ENCODE results near the gene PFDN2. TPM values are rescaled to one million over a fixed set of nuclear protein-coding genes. Genes with fewer than 3 reads are reported as not detected.

The PFDN2 gene
- total RNA-seq, 1 donor from 2014 or later: 57.0 TPM

DNA sequence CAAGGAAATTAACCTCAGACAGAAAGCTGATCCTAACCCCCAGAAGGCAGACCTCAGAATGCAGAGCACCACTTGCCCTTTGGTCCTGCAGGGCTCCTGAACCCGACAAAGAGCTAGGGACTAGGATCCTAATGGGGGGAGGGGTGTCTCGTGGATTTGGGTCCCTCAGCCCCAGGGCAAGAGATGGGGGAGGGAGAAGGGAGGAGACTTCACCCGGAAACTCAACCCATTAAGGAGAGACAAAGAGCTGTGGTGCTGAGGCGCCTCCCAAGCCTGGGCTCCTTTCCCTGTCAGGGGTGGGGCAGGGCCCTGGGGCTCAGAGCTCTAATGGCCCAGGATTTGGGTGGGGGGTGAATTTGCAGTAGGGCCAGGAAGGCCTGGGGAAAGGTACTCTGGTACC lies 31.4 kb downstream of the PFDN2 start:
- no peak for DNase-seq (ENCODE audit: low spot score)
- no peak for ATAC-seq
- intact Hi-C loops (cut with DNase I): no loop called here

DNA sequence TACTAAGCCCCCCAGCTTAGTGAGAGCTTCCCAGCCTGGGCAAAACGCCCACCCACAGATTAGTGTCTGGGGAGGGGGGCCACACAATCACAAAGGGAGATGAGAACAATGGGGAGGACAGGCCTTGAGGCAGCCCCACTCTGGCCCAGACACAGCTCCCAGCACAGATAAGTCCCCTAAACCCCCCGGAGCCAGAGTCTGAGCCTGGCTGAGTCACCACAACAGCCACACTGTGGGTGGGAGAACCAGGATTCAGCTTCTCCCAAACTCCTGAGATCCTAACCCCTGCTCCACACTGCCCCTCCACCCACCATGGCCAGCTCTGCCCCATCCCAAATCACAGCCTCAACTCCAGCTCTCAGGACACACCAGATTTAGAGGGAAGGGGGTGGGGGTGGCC lies 32.7 kb downstream of the PFDN2 start:
- no peak for DNase-seq (ENCODE audit: low spot score)
- ATAC-seq: no peak
- intact Hi-C loops (cut with DNase I): no loop called here

DNA sequence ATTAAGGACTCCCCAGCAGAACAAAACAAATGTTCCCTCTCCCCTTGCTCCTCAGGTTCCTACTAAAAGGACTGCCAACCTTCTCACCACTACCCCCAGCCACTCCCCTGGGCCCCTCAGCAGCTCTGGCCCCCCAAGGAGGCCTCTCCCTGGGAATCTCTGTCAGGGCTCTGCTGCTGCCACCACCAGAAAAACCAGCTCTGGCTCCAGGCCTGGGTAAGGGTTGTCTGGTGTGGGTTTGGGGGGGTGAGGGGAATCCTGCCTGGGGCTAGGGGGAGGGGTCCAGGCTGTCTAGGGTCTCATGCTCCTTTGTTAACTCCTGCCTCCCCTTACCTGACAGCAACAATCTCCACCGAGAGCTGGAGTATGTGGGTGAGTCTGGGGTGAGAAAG lies 33.2 kb downstream of the PFDN2 start:
- DNase-seq (ENCODE audit: low spot score) (no peak), ATAC-seq (no peak)
- intact Hi-C loops (cut with DNase I): no loop called here

DNA sequence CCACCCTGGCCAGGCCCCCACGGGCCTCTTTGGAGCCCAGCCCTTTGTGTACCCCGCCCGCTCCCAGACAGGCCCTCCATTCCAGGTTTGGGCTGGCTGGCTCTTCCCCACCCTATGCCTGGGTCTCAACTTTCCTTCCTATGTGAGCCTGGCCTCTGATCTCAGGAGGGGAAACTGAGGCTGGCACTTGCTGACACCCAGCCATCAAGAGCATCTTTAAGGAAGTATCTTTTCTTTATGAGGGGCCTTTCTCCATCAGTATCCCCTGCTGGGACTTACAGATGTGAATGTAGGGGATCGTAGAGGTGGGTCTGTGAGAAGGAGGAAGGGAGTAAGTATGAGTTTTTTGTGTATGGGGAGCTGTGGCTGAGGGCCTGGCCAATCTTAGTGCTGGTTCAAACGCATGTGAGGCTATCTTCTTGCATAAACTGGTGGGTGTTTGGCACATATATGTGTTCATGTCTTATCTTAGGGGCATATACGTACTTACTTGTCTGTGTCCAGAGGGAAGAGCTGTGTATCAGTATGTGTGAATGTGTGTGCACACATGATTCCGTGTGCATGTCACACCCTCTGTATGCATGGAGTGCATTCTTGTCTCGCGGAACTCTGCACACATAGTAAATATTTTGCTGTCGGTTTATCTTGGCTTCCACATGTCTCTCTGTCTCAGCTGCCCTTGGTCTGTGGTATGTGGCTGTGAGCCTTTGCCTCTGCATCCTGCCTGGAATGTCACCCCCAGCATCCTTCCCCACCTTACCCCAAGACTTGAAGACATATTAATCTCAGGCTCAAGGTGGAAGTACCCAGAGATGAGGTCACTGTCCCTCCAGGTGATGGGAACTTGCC lies 33.9 kb downstream of the PFDN2 start:
- ATAC-seq (no peak), DNase-seq (ENCODE audit: low spot score) (no peak)
- intact Hi-C loops (cut with DNase I): no loop called here

DNA sequence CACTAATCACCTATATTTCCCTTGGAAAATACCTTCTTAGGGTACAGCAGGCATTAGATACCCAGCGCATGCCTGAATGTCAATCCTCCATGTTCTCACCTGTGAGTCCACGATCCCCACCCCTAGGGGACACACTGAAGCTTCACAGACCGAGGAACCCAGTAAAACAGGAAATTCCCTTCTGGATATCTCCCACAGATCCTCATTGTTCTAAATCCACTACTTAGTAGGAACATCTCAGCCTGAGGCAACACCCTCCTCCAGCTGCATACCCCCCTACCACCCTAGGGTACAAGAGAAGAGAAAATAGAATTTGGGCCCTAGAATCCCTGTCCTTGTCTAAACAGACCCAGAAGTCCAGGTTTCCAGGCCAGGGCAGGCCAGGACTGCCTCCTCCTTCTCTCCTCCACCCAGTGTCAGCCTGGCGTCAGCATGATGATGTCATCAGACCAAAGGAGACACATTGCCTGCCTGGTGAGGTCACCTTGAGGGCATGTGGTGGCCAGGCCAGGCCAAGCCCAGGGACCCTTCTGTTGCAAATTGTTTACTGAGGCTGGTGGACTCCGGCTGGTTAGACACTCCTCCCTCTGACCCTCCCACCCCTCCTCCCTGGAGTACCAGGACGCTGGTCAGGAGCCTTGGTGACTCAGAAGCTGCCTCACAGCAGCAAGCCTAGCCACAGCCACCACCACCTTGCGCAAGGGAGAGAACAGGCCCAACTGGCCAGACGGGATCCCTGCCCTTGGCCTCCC lies 34.7 kb downstream of the PFDN2 start:
- DNase-seq (ENCODE audit: low spot score): no peak
- intact Hi-C loops (cut with DNase I): no loop called here

DNA sequence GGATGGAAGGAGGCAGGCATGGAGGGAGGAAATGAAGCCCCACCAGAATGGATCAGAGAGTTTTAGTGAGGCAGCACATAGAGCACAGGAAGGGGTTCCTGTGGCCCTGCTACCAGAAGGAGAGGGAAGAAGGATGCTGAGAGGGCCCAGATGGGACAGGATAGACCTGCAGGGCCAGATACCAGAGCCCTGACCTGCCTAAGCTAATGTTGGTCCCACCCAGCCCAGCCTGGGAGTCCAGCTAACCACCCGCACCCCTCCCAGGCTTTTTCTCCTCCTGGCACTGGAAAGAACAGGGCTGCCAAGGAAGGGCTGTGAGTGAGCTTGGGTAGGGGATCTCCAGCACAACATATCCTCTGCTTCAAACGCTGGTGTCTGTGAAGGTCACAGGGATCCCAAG lies 35.4 kb downstream of the PFDN2 start:
- intact Hi-C loops (cut with DNase I): no loop called here
- ATAC-seq (no peak), DNase-seq (ENCODE audit: low spot score) (no peak)

More for the DNA sequence above, 34.7 kb downstream of the PFDN2 start:
- ATAC-seq: peak; percentile 87

DNA sequence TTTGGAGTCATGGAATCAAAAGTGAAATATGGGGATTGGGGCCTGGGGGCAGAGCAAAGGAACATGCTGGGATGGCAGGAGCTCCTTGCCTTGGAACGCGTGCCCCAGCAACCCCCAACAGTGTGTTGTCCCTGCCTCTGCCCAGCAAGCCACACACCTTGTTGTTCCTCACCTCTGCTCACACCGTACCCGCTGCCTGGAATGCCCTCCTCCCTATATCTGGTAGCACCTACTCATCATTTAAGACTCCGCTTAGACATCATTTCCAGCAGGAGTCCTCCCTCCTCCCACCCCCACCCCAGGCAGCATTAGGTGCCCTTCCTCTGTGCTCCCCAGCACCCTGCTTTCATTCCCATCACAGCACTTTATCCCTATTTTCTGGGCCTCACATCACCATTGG lies 36.3 kb downstream of the PFDN2 start:
- DNase-seq (ENCODE audit: low spot score) (no peak), ATAC-seq (no peak)
- intact Hi-C loops (cut with DNase I): no loop called here

DNA sequence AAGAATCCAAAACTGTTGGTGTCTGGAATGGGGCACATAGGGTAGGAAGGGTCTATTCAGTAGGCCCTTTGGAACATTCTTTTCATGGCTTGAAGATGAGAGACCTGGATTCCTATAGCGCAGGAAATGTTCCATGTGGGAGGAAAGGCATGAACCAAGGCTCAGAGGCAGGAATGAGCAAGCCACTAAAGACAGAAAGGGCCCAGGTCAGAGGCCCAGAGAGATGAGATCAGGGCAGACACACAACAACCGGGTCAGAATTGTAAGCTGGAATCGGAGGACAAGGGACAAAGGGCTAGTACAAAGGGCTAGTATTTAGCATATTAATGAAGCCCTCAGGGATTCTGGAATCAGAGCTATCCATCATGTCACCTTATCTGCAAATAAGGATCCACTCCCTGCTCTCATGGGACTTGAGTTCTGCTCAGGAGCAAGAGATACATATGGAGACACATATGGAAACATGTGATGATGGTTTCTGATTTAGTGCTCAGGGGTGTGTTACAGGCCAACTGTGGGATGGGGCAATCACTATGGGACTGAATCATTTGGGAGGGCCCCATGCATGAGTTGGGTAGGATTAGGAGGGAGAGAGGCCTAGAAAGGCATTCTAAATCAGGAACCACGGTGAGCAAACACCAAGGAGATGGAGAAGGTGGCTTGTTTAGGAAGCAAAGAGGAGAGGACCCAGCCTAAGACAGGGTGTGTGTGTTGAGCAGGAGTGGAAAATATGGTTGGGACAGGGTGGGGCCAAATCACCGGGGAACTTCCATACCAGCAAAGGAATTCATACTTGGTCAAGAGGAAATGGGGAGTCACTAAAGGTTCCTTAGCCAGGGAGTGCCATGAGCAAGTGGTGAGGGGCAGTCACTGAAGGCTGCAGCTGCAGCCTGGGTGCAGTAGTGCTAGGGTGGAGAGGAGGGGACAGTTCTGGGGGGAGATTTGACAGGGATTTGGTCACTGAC lies 37.1 kb downstream of the PFDN2 start:
- ATAC-seq (no peak), DNase-seq (ENCODE audit: low spot score) (no peak)
- intact Hi-C loops (cut with DNase I): no loop called here

DNA sequence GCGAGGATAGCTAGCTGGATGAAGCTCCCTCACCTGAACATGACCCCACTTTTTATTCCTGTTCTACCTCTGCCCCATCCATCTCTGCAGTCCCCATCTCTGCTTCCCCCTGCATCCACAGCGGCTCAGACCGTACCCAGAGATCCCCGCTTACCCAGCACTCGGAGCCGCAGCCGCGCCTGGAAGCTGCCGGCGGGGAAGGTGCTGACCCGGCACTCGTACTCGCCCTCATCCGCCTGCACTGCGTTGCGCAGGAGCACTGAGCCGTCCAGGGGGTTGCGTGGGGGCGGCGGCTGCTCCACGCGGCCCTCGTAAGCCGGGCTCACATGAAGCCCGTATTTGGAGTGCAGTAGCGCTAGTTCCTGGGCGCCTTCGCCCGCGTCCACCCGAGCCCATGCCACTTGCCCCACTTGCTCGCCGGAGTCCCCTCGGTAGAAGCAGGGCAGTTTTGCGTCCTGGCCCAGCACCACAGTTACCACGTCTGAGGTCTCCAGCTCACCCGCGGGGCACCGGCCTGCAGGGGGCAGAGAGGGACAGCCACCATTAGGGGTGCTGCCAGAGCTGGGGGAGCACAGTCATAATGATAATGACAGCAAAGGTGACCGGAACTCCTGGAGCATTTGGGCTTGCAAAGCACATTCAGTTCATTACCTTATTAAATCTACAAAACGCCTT lies 38.3 kb downstream of the PFDN2 start:
- ATAC-seq (no peak), DNase-seq (ENCODE audit: low spot score) (no peak)
- intact Hi-C loops (cut with DNase I): no loop called here

DNA sequence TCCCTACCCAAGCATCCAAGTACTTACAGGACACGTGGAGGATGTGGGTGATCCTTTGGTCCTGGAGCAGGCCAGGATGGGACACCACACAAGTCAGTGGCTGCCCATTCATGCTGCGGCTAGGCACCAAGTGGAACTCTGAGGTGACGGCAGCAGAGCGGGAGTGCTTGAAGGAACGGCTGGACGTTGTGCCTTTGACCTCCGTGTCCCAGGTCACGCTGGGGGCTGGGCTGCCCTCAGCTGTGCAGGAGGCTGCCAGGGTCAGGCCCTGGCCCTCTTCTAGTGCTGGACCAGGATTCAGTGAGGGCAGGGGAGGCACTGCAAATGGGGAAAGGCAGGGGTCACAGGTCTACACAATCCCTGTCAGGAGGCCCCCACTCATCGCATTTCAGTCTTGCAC lies 40.4 kb downstream of the PFDN2 start:
- intact Hi-C loops (cut with DNase I): no loop called here
- no peak for DNase-seq (ENCODE audit: low spot score)
- no peak for ATAC-seq

DNA sequence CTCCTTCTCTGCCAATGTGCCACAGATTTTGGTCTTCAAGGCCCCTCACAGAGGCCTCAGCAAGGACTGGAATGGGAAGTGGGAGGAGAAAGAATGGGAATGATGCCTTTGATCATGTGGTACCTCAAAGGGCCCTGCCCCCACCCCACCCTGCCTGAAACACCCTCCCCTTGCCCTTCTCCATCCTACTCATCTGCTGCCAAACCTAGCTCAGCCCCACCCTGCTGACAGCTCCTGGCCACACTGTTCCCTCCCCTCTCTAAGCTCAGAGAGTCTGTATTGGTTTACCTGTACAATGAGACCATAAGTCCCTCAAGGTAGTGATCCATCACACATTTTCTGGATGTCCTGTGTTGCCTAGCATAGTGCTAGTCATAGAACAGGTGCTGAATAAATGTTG lies 41.4 kb downstream of the PFDN2 start:
- DNase-seq (ENCODE audit: low spot score) (no peak), ATAC-seq (no peak)
- intact Hi-C loops (cut with DNase I): no loop called here

DNA sequence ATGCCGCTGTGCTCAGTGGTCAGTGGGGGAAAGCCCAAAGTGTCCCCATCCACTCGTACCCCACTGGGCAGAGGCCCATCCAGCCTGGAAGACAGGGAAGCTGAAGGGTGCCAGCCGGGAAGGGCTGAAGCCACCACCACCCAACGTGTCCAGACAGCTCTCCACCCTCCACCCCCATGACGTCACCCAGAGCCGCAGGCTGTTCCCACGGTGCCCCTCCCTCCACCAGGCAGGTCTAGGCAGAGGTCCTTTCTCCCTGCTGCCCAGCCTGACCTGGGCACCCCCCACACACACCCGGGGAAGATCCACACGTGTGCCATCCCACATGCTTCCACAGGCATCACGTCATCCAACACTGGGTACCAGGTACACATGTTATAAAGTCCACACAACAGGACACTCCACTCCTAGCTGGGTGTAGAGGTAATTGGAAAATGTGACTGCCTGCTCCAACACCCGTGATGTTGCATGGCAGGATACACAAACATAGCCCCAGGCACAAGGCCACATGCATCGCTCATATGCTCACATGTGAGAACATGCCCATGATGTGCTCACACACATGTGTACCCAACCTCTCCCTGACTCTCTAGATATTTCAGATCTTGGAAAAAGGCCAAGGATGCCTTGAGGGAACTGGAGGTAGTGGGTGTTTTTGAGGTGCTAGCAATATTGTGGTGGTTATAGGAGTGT lies 43.0 kb downstream of the PFDN2 start:
- DNase-seq (ENCODE audit: low spot score) (no peak), ATAC-seq (no peak)
- intact Hi-C loops (cut with DNase I): no loop called here

DNA sequence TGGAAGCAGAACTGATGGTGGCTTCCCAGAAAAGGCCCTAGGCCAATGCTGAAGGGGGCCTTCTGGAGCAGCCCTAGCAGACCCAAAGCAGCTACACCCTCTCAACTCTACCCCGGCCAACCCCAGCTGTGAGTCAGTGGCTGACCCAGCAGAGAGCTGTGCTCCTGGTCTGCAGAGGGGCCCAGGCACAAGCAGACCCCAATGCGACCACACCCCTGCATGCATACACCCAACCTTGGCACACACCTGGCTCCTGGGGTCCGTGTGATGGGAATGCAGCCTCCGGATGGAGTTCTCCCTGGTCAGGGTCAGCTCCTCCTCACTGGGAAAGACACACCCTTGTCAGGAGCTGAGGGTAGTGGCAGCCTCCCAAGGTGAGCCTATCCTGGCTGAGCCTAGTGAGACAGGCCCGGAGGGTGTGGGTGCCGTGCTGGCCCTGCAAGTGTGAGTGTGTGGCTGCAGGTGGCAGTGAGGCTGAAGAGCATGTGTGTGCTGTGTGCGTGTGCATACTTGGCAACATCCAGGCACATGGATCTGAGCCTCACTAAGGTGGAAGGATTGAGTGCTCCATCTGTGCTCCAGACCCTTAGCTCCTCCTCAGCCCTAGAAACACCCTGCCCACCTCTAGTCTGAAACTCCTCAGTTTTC lies 44.2 kb downstream of the PFDN2 start:
- intact Hi-C loops (cut with DNase I): no loop called here
- ATAC-seq (no peak), DNase-seq (ENCODE audit: low spot score) (no peak)

DNA sequence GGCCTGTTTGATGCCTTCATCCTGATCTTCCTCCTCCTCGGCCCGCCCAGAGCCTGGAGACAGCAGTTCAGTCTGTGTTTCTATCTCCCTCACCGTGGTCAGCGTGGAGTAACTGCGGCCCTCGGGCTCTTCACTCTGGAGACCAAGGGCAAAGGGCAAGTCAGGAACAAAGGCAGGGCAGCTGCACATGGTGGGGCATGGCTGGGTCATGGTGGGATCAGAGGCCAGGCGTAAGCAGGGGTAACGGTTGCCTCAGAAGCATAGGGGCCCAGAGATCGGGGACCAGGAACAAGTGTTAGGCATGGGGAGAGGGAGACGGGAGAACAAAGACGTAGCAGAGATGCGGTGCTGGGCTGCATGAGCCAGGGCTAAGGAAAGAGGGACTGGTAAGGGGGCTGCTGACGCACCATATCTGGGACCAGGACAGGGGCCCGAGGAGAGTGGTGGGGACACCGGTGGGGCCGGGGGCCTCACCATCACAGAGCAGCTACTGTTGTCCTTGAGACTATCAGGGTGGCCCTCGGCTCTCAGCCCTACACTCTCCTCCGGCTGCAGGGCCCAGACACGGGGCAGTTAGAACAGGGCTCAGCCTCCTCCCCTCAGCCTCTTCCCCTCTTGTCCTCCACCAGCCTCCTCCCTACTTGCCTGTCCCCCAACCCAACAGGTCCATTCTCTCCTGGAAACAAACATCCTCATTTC lies 44.9 kb downstream of the PFDN2 start:
- intact Hi-C loops (cut with DNase I): no loop called here
- ATAC-seq: no peak
- no peak for DNase-seq (ENCODE audit: low spot score)

DNA sequence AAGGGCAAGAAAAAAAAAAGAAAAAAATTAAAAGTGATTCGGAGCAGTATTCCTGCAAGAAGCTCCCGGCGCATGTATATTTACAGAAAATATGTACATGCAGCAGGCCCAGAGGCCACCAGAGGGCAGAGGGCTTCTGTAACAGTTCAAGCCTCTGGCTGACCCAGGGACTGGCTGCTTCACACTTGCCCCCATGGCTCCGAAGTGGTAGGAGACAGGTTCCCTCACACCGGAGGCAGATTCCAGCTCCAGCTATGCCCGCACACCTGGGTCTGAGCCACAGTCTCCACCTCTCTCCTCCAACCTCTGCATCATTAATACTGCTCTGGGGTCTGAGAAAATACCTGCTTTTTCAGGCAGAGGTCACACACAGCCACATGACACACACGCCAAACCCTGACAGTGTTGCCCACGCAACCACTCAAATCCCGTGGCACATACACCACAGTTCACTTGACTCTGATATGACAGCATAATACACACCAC lies 45.9 kb downstream of the PFDN2 start:
- ATAC-seq (no peak), DNase-seq (ENCODE audit: low spot score) (no peak)
- intact Hi-C loops (cut with DNase I): no loop called here

DNA sequence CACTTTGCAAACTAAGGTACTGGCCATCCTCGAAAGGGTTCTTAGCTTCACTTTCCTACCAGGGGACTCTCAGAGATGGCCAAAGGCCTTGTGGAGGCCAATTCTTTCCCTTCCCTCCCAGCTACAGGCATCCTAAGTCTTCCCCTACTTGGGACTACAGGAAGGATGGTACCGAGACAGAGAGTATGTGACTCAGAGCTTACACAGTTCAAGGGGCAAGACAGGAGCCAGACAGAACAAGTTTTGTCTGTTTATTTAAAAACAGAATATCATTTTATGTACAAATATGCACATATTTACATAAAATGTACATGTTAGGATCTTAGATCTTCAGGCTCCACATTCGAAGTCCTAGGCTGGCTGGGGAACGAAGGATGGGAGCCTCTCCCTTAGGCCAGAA lies 47.1 kb downstream of the PFDN2 start:
- intact Hi-C loops (cut with DNase I): no loop called here
- DNase-seq (ENCODE audit: low spot score): no peak
- ATAC-seq: no peak

DNA sequence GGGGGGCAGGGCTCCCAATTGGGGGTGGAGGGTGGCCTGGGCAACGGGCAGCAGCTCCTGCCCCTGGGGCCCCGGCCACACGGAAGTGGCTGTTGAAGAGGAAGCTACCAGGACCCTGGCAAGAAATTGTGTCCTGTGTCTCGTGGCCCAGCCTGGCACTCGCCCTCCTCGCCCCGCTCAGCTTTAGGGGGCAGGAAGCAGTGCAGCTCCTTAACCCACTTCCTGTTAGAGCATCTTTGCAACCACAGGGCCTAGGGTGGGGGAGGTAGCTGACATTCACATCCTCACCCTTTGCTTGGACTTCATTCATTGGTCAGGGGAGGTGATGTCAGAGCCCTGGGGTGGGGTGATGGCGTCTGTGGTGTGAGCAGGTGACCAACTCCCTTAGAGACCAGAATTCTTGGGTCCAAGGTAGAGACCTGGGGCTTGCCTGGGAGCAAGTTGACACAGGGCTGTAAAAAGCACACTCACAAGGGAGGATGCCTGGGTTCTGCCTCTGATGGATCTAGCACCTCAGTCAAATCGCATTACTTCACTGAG lies 48.0 kb downstream of the PFDN2 start, which contains the start of gene ARHGAP30:
ARHGAP30 (minus strand) TSS at position 161 of the 540 bp plus-strand sequence. CDS start 267 bp downstream, outside the sequence.
- ATAC-seq (peak; percentile 75), DNase-seq (ENCODE audit: low spot score) (peak; percentile 73)
- intact Hi-C loops (cut with DNase I): no loop called here

All from sciatic nerve (tissue), 2 donors.